COR-L47 (cell line): Measurements from ENCODE around the gene SDK2.
"Not testable (repeated sequence)": the region's sequence is repeated elsewhere in the genome, so short reads cannot be mapped to it uniquely, and the experiment has no call there.

Experiments
- DNase-seq: peaks from one replicate; lab custom pipeline; 2025; lab: John Stamatoyannopoulos, UW

SDK2 gene

GRCh38 chr17:73318427-73318813, 325.8 kb downstream of the SDK2 start:
- DNase-seq: no peak

GRCh38 chr17:73317513-73318426, 326.5 kb downstream of the SDK2 start:
- no peak for DNase-seq

GRCh38 chr17:73316919-73317505, 327.2 kb downstream of the SDK2 start:
- no peak for DNase-seq

- no peak for DNase-seq
These were observed 328.8 kb downstream of the SDK2 start for GRCh38 chr17:73315471-73315870.

- no peak for DNase-seq
These were observed 330.6 kb downstream of the SDK2 start for GRCh38 chr17:73313526-73314127.

GRCh38 chr17:73312887-73313286, 331.4 kb downstream of the SDK2 start:
- not testable (repeated sequence) for DNase-seq

GRCh38 chr17:73311781-73312641, 332.2 kb downstream of the SDK2 start, which contains the start of gene CDC42EP4:
CDC42EP4 (minus strand) TSS chr17:73312001; CDS start chr17:73286500, 25,501 bp downstream.
- peak; percentile 88 for DNase-seq

GRCh38 chr17:73311428-73311780, 332.8 kb downstream of the SDK2 start:
- no peak for DNase-seq

GRCh38 chr17:73309727-73310596, 334.3 kb downstream of the SDK2 start:
- DNase-seq: no peak

- DNase-seq: not testable (repeated sequence)
These were observed 335.3 kb downstream of the SDK2 start for GRCh38 chr17:73308959-73309358.

GRCh38 chr17:73308017-73308823, 336.0 kb downstream of the SDK2 start:
- no peak for DNase-seq

GRCh38 chr17:73307130-73307529, 337.1 kb downstream of the SDK2 start:
- DNase-seq: peak; percentile 51

GRCh38 chr17:73305845-73306836, 338.1 kb downstream of the SDK2 start:
- no peak for DNase-seq

GRCh38 chr17:73304971-73305812, 339.1 kb downstream of the SDK2 start:
- DNase-seq: peak; percentile 88

- DNase-seq: no peak
These were observed 339.8 kb downstream of the SDK2 start for GRCh38 chr17:73304438-73304837.

GRCh38 chr17:73302189-73302588, 342.1 kb downstream of the SDK2 start:
- no peak for DNase-seq

GRCh38 chr17:73301369-73301768, 342.9 kb downstream of the SDK2 start:
- DNase-seq: no peak

- DNase-seq: no peak
These were observed 343.9 kb downstream of the SDK2 start for GRCh38 chr17:73300392-73300791.
